Measurements from ENCODE around the gene COLEC11. TPM values are rescaled to one million over a fixed set of nuclear protein-coding genes. Genes with fewer than 3 reads are reported as not detected.

The COLEC11 gene
- polyA plus RNA-seq, 1 donor (not counting 4 experiments of a cell fraction or from before 2014, with no cell fraction given), result not detected

- peaks cover 7% of the 10 kb centered on the region for H3K27me3 ChIP-seq (ENCODE audit: control insufficient read depth, extremely low read depth, insufficient read depth, low read length)
- H3K4me1 ChIP-seq (ENCODE audit: control insufficient read depth, extremely low read depth, insufficient read depth, low read length), result peaks cover 7% of the 10 kb centered on the region
- DNase-seq (ENCODE audit: low read depth, low spot score) (no peak), FAIRE-seq (no peak)
- peak overlapping the region; percentile 67 for H3K4me2 ChIP-seq (ENCODE audit: control insufficient read depth, extremely low read depth, insufficient read depth, low read depth, low read length)
- peak overlapping the region; percentile 67 for H2AFZ ChIP-seq (ENCODE audit: control insufficient read depth, low read length)
- H3K9ac ChIP-seq (ENCODE audit: control insufficient read depth, extremely low read depth, insufficient read depth, low read length), result no peak overlapping the region
- no peaks in the 10 kb centered on the region for H3K9me1 ChIP-seq (ENCODE audit: control insufficient read depth, extremely low read depth, insufficient read depth, low read length)
- no peaks in the 10 kb centered on the region for H3K79me2 ChIP-seq (ENCODE audit: control insufficient read depth, insufficient read depth, low read length)
- no peaks in the 10 kb centered on the region for H3K36me3 ChIP-seq (ENCODE audit: control insufficient read depth in 2 of 2, extremely low read depth in 1 of 2, insufficient read depth in 2 of 2, low read length in 2 of 2)
- H4K20me1 ChIP-seq (ENCODE audit: control insufficient read depth, extremely low read depth, insufficient read depth, low read length), result no peaks in the 10 kb centered on the region
- dilution Hi-C loops (cut with MboI; ENCODE audit: extremely low pct_ligation_motif_present, low sequenced_read_pairs), result no loop called here
- no peaks in the 10 kb centered on the region for H3K9me3 ChIP-seq (ENCODE audit: control insufficient read depth, low read depth, low read length)
- no peak overlapping the region for H3K27ac ChIP-seq (ENCODE audit: control insufficient read depth, insufficient read depth, low read length)
- TF ChIP-seq CTCF (optimal IDR thresholded peaks at IDR 0.05 in 1 of 3, IDR thresholded peaks at IDR 0.05 in 1 of 3, conservative IDR thresholded peaks at IDR 0.05 in 1 of 3; ENCODE audit: extremely low read depth in 1 of 3, insufficient read depth in 2 of 3, low read length in 3 of 3) (no peak), EZH2 (IDR thresholded peaks at IDR 0.05; ENCODE audit: low read length) (no peak)
- no peak overlapping the region for H3K4me3 ChIP-seq (ENCODE audit: control insufficient read depth in 2 of 3, extremely low read depth in 1 of 3, insufficient read depth in 2 of 3, low read depth in 1 of 3, low read length in 3 of 3)
Observed at GRCh38 chr2:3650140-3650920, 55.4 kb downstream of the COLEC11 start.

GRCh38 chr2:3651691-3652648, 57.1 kb downstream of the COLEC11 start:
- no peaks in the 10 kb centered on the region for H3K9me3 ChIP-seq (ENCODE audit: control insufficient read depth, low read depth, low read length)
- H3K9ac ChIP-seq (ENCODE audit: control insufficient read depth, extremely low read depth, insufficient read depth, low read length), result peak overlapping the region; percentile 28
- no peaks in the 10 kb centered on the region for H3K79me2 ChIP-seq (ENCODE audit: control insufficient read depth, insufficient read depth, low read length)
- peak; percentile 44 for TF ChIP-seq EZH2 (IDR thresholded peaks at IDR 0.05; ENCODE audit: low read length)
- no peak for TF ChIP-seq CTCF (optimal IDR thresholded peaks at IDR 0.05 in 1 of 3, IDR thresholded peaks at IDR 0.05 in 1 of 3, conservative IDR thresholded peaks at IDR 0.05 in 1 of 3; ENCODE audit: extremely low read depth in 1 of 3, insufficient read depth in 2 of 3, low read length in 3 of 3)
- no peaks in the 10 kb centered on the region for H4K20me1 ChIP-seq (ENCODE audit: control insufficient read depth, extremely low read depth, insufficient read depth, low read length)
- H3K27ac ChIP-seq (ENCODE audit: control insufficient read depth, insufficient read depth, low read length), result no peak overlapping the region
- peak overlapping the region; percentile 75 for H3K4me2 ChIP-seq (ENCODE audit: control insufficient read depth, extremely low read depth, insufficient read depth, low read depth, low read length)
- peak overlapping the region; percentile 68 for H2AFZ ChIP-seq (ENCODE audit: control insufficient read depth, low read length)
- FAIRE-seq, result no peak
- no peaks in the 10 kb centered on the region for H3K9me1 ChIP-seq (ENCODE audit: control insufficient read depth, extremely low read depth, insufficient read depth, low read length)
- H3K4me1 ChIP-seq (ENCODE audit: control insufficient read depth, extremely low read depth, insufficient read depth, low read length), result peaks cover 7% of the 10 kb centered on the region
- peak overlapping the region in 1 of 3 experiments; percentile 46 for H3K4me3 ChIP-seq (ENCODE audit: control insufficient read depth in 2 of 3, extremely low read depth in 1 of 3, insufficient read depth in 2 of 3, low read depth in 1 of 3, low read length in 3 of 3)
- peaks cover 7% of the 10 kb centered on the region for H3K27me3 ChIP-seq (ENCODE audit: control insufficient read depth, extremely low read depth, insufficient read depth, low read length)
- H3K36me3 ChIP-seq (ENCODE audit: control insufficient read depth in 2 of 2, extremely low read depth in 1 of 2, insufficient read depth in 2 of 2, low read length in 2 of 2), result no peaks in the 10 kb centered on the region
- no peak for DNase-seq (ENCODE audit: low read depth, low spot score)
- dilution Hi-C loops (cut with MboI; ENCODE audit: extremely low pct_ligation_motif_present, low sequenced_read_pairs), result no loop called here

Measured in keratinocyte (primary cell).